Kidney epithelial cell (primary cell): ENCODE measurements around the gene RASAL2. TPM values are rescaled to one million over a fixed set of nuclear protein-coding genes. Genes with fewer than 3 reads are reported as not detected.

Source experiments
- DNase-seq: peaks from one replicate; pipeline ENCODE4 v3.0.0-alpha.2; 2010; ENCODE audit warnings: low read depth
- H3K27me3 ChIP-seq: 2 replicates; pipeline ENCODE4 v1.6.0; 2011; ENCODE audit warnings: low read length; ENCODE audit not compliant: control insufficient read depth, insufficient read depth
- H3K36me3 ChIP-seq: 2 replicates; pipeline ENCODE4 v1.5.1; 2011; ENCODE audit warnings: low read length; ENCODE audit not compliant: control insufficient read depth, insufficient read depth
- H3K4me3 ChIP-seq: 2 replicates; pipeline ENCODE4 v1.5.1; 2011; ENCODE audit warnings: low read depth, mild to moderate bottlenecking, control low read depth, low read length
- total RNA-seq: library from RNA; depleted of rRNA; stranded (reverse); fragments of >200 nt; gene quantifications from 2 replicates; pipeline ENCODE4 v1.2.3, GENCODE V29; 2015
- TF ChIP-seq, protein P1 (sequence below): IDR thresholded peaks from 2 replicates; pipeline ENCODE4 v1.5.1; 2011; ENCODE audit warnings: mild to moderate bottlenecking, moderate library complexity, low read length, control low read depth, inconsistent platforms; ENCODE audit not compliant: insufficient read depth, poor library complexity, severe bottlenecking

The RASAL2 gene
- total RNA-seq, 1 donor from 2014 or later, result 18.3 TPM

DNA sequence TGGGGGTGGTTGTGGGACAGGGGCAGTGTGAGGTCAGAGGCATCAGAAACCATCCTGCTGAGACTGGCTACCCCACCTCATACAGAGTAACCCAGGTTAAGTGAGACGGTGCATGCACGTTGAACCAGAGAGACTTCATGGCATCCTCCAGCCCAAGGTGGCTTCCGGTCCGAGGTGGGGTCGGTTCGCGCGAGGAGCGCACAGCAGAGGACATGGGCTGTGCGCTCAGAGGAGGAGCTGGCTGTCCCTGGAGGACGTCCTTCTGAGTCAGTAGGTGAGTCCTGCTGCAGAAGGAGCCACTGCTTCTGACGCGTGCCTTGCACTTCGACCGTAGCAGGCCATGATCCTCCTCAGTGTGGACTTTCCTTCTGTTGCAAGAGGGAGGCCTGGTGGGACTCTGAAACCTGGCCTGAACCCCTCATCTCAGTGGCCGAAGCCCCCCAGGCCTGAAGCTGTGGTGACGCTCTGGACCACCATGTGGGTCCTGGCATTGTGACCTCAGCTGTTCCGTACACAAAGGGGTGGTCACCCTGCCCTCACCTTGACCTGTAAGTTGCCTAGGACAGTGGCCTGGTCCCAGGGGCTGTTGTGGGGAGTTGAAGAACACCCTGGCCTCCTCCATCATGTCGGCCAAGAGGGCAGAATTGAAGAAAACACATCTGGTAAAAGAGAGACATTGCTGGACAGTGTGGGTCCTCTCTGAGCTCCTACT is 418.8 kb downstream of the RASAL2 start, which contains the start of gene TEX35:
TEX35 (plus strand) TSS at position 544 of the 712 bp plus-strand sequence; CDS start at position 624, 80 bp downstream.
- TF ChIP-seq, protein P1, sequence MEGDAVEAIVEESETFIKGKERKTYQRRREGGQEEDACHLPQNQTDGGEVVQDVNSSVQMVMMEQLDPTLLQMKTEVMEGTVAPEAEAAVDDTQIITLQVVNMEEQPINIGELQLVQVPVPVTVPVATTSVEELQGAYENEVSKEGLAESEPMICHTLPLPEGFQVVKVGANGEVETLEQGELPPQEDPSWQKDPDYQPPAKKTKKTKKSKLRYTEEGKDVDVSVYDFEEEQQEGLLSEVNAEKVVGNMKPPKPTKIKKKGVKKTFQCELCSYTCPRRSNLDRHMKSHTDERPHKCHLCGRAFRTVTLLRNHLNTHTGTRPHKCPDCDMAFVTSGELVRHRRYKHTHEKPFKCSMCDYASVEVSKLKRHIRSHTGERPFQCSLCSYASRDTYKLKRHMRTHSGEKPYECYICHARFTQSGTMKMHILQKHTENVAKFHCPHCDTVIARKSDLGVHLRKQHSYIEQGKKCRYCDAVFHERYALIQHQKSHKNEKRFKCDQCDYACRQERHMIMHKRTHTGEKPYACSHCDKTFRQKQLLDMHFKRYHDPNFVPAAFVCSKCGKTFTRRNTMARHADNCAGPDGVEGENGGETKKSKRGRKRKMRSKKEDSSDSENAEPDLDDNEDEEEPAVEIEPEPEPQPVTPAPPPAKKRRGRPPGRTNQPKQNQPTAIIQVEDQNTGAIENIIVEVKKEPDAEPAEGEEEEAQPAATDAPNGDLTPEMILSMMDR, result no peak
- no peaks in the 10 kb centered on the region for H3K36me3 ChIP-seq
- H3K4me3 ChIP-seq, result no peak within 1 kb of the TSS
- no peak for DNase-seq
- no peaks in the 10 kb centered on the region for H3K27me3 ChIP-seq

DNA sequence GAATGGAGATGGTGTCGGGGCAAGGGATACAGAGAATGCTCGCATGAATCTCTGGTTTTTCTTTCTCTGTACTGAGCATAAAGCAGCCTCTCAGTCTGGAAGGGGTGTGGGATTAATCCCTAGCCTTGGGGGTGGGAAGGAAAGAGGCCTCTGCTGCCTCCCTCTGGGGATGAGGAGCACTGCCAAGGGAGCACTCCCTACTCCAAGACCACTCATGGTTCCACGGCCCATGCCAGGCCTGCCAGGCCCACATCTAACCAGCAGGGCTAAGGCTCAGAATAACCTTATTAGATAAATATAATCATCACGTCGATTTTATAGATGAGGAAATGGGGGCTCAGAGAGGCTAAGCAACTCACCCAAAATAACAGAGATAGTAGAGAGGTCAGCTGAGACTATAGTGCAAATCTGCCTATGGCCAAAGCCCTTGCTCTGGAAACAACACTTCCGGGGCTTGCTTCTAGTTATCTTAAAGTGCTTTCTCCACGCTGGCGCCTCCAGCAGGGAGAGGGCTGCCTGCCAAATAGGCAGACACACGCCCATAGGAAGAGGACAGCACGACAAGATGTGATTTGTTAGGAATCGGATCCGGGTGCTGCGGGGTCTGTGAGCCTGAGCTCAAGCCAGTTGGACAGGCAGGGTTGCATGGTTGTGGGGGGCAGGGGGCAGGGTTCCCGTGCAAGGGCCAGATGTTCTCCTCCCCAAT is 419.5 kb downstream of the RASAL2 start:
- Histone ChIP-seq H3K36me3 (no peaks in the 10 kb centered on the region), H3K4me3 (no peak overlapping the region), H3K27me3 (no peaks in the 10 kb centered on the region)
- DNase-seq, result no peak
- TF ChIP-seq, protein P1, result no peak

DNA sequence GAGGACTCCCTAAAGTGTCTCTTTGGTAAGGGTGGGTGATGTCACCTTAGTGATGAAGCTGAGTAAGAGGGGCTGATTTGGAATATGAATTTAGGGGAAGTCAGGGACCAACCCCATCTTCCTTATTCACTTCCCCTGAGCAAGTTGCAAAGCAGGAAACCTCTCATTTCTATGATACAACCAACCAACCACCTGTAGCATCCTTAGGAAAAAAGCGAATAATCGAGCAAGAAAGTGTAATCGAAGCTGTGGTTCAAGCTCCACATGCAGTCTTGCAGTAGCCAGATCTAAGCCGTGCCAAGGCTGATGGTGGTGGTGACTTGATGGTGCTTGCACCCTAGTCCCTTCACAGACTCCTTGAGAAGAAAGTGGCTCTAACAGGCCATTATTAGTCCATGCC is 422.2 kb downstream of the RASAL2 start:
- H3K27me3 ChIP-seq, result no peaks in the 10 kb centered on the region
- H3K36me3 ChIP-seq, result no peaks in the 10 kb centered on the region
- TF ChIP-seq, protein P1, result no peak
- H3K4me3 ChIP-seq, result no peak overlapping the region
- no peak for DNase-seq

DNA sequence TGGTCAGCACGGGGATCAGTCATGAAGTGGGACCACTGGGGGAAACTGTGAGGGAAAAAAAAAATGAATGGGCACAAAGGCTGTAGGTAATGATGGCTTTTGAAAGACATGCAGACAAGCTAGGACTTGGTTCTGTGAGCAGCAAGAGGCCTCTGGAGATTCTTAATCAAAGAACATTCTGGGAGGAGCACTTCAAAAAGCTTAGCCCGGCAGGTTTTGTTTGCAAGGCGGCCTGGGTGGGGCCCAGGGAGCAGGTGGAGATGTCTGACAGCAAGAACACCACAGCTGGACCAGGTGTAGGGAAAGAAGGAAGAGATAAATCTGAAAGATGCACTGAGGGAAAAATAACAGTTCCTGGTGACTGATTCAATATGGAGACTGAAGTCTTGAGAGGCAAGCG is 425.0 kb downstream of the RASAL2 start:
- no peak overlapping the region for H3K4me3 ChIP-seq
- no peaks in the 10 kb centered on the region for H3K27me3 ChIP-seq
- DNase-seq, result no peak
- no peaks in the 10 kb centered on the region for H3K36me3 ChIP-seq
- TF ChIP-seq, protein P1, result no peak

DNA sequence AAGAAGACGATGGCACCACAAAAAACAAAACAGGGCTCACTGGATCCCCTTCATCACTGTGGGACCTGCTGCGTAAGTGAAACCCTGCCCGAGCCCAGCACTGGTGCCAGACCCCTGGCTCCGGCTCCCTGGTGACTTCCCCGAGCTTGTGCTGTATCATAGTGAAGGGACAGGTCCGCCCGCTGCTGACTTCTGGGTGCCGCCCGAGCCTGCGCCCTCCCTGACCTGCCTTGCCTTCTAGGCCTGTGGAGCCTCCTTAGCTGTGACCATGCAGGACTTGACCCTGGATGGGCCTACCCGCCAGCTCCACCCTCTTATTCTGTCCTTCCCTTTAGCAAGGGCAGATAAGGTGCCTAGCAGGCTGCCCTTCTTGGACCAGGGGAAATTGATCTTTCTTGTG is 426.9 kb downstream of the RASAL2 start:
- Histone ChIP-seq H3K4me3 (no peak overlapping the region), H3K27me3 (no peaks in the 10 kb centered on the region), H3K36me3 (no peaks in the 10 kb centered on the region)
- DNase-seq, result no peak
- TF ChIP-seq, protein P1, result no peak

DNA sequence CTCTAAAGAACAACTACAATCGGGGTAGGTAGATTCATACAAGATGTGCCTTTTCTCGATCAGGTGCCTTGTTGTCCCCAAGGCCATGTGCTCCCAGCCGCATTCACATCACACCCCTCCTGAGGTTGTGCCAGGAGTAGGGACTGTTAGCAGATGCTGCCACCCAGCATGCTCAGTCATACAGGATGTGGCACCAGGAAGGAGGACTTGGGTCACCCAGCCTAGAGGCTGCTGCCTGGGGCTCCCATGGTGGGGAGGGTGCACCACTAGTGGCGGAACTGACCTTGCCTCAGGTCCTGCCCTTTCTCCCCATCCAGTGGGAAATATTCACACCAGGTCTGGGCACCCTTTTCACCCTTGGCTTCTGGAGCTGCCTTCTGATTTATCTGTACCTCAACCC is 427.3 kb downstream of the RASAL2 start:
- Histone ChIP-seq H3K4me3 (no peak overlapping the region), H3K27me3 (no peaks in the 10 kb centered on the region), H3K36me3 (no peaks in the 10 kb centered on the region)
- TF ChIP-seq, protein P1, result no peak
- DNase-seq, result no peak
